H1 (cell line): ENCODE results near the gene FHOD1. TPM values are rescaled to one million over a fixed set of nuclear protein-coding genes. Genes with fewer than 3 reads are reported as not detected.

Experiments
- CTCF ChIA-PET: fragments of 300-600 bp; sonication (Branson Sonifier 250); formaldehyde crosslinking; loops from one replicate; lab custom pipeline; 2021; ENCODE audit not compliant: partially characterized antibody; lab: Charles Lee
- POLR2A ChIA-PET: fragments of 300-600 bp; sonication (Branson Sonifier 250); formaldehyde crosslinking; loops from one replicate; lab custom pipeline; 2021; ENCODE audit warnings: inconsistent platforms; ENCODE audit not compliant: partially characterized antibody; lab: Charles Lee
- DNase-seq, 2 experiments: peaks; one replicate each; pipeline versions ENCODE4 v3.0.0 to v3.0.0-alpha.2; 2010 to 2022; ENCODE audit warnings: low spot score in 2 of 2, low read depth in 1 of 2, mixed read lengths in 1 of 2
- FAIRE-seq: peaks from 2 replicates; lab custom pipeline; 2011; peaks lifted over from hg19 to GRCh38; lab: Jason Lieb, UNC
- H2AFZ ChIP-seq: 2 replicates; pipeline ENCODE4 v1.8.1; 2012; ENCODE audit warnings: low read length, inconsistent platforms
- H2AK5ac ChIP-seq: 2 replicates; pipeline ENCODE4 v1.6.1; 2013; ENCODE audit warnings: low read depth, low read length
- H2BK120ac ChIP-seq: replicated peaks from 2 replicates; pipeline ENCODE3; 2013; ENCODE audit warnings: low read depth, low read length, inconsistent platforms
- H2BK12ac ChIP-seq: 2 replicates; pipeline ENCODE4 v1.6.1; 2013; ENCODE audit warnings: low read depth, low read length
- H2BK15ac ChIP-seq: 2 replicates; pipeline ENCODE4 v1.6.1; 2013; ENCODE audit warnings: low read length
- H2BK20ac ChIP-seq: 2 replicates; pipeline ENCODE4 v1.6.1; 2013; ENCODE audit warnings: low read length
- H2BK5ac ChIP-seq: 2 replicates; pipeline ENCODE4 v1.6.1; 2013; ENCODE audit warnings: low read depth, low read length
- H3K14ac ChIP-seq: 2 replicates; pipeline ENCODE4 v1.6.1; 2013; ENCODE audit warnings: inconsistent platforms; ENCODE audit not compliant: insufficient read length
- H3K18ac ChIP-seq: 2 replicates; pipeline ENCODE4 v1.6.1; 2013; ENCODE audit warnings: low read length; ENCODE audit errors: extremely low read depth
- H3K23ac ChIP-seq: 2 replicates; pipeline ENCODE4 v1.6.1; 2013; ENCODE audit warnings: inconsistent platforms; ENCODE audit not compliant: insufficient read length
- H3K23me2 ChIP-seq: 2 replicates; pipeline ENCODE4 v1.6.1; 2013; ENCODE audit warnings: low read depth, low read length
- H3K27ac ChIP-seq: 2 replicates; pipeline ENCODE4 v1.6.1; 2011; ENCODE audit warnings: low read depth, low read length, inconsistent platforms
- H3K27me3 ChIP-seq, 4 experiments: replicated peaks in 1 of 4; 1 replicate in 1 of 4; 2 replicates in 3 of 4; pipeline versions ENCODE4 v1.6.1 to v1.8.1; 2011 to 2013; ENCODE audit warnings: low read length in 3 of 4, mild to moderate bottlenecking in 3 of 4, inconsistent platforms in 2 of 4, mixed read lengths in 2 of 4, moderate library complexity in 1 of 4; ENCODE audit not compliant: control insufficient read depth in 3 of 4, insufficient read depth in 3 of 4; ENCODE audit errors: extremely low read depth in 1 of 4
- H3K36me3 ChIP-seq, 4 experiments: 2 replicates each; pipeline versions ENCODE4 v1.6.1 to v1.8.1; 2011 to 2013; ENCODE audit warnings: mild to moderate bottlenecking in 4 of 4, low read length in 3 of 4, moderate library complexity in 2 of 4, control low read depth in 1 of 4, inconsistent platforms in 1 of 4; ENCODE audit not compliant: insufficient read depth in 4 of 4, control insufficient read depth in 2 of 4
- H3K4ac ChIP-seq: replicated peaks from 2 replicates; pipeline ENCODE3; 2013; ENCODE audit warnings: low read length, low read depth, mixed read lengths, inconsistent platforms; ENCODE audit not compliant: insufficient read length
- H3K4me1 ChIP-seq, 4 experiments: replicated peaks in 1 of 4; 1 replicate in 1 of 4; 2 replicates in 3 of 4; pipeline versions ENCODE4 v1.6.1 to v1.8.1; 2011 to 2013; ENCODE audit warnings: low read length in 3 of 4, inconsistent platforms in 2 of 4, mixed read lengths in 1 of 4; ENCODE audit not compliant: insufficient read depth in 4 of 4, control insufficient read depth in 3 of 4
- H3K4me2 ChIP-seq, 2 experiments: 2 replicates each; pipeline versions ENCODE4 v1.6.1 to v1.8.1; 2011 to 2013; ENCODE audit warnings: low read depth in 2 of 2, low read length in 2 of 2, control low read depth in 1 of 2, inconsistent platforms in 1 of 2, mild to moderate bottlenecking in 1 of 2; ENCODE audit not compliant: insufficient read depth in 1 of 2
- H3K4me3 ChIP-seq, 4 experiments: fragments of 200-600, 300-600 bp in 1 of 4; sonication (generic), shearing (Covaris generic), sonication (Bioruptor Twin) in 1 of 4; 2 replicates each; pipeline versions ENCODE4 v1.5.1 to v1.8.1; 2011 to 2016; ENCODE audit warnings: low read length in 4 of 4, low read depth in 3 of 4, control low read depth in 2 of 4, inconsistent platforms in 2 of 4, mild to moderate bottlenecking in 2 of 4, mixed read lengths in 1 of 4, moderate library complexity in 1 of 4; ENCODE audit not compliant: insufficient read depth in 2 of 4; ENCODE audit errors: extremely low read depth in 1 of 4
- H3K56ac ChIP-seq: replicated peaks from 2 replicates; pipeline ENCODE3; 2013; ENCODE audit warnings: low read depth, mild to moderate bottlenecking, mixed read lengths, low read length, inconsistent platforms; ENCODE audit not compliant: insufficient read length
- H3K79me1 ChIP-seq: 2 replicates; pipeline ENCODE4 v1.6.1; 2013; ENCODE audit warnings: low read depth, low read length, control low read depth
- H3K79me2 ChIP-seq, 2 experiments: 2 replicates each; pipeline versions ENCODE4 v1.6.1 to v1.8.1; 2012 to 2013; ENCODE audit warnings: low read length in 2 of 2, mild to moderate bottlenecking in 2 of 2, inconsistent platforms in 1 of 2; ENCODE audit not compliant: insufficient read depth in 2 of 2, control insufficient read depth in 1 of 2
- H3K9ac ChIP-seq, 4 experiments: replicated peaks in 1 of 4; 1 replicate in 1 of 4; 2 replicates in 3 of 4; pipeline versions ENCODE4 v1.6.1 to v1.8.1; 2011 to 2013; ENCODE audit warnings: low read depth in 3 of 4, low read length in 3 of 4, control low read depth in 2 of 4, mild to moderate bottlenecking in 2 of 4, moderate library complexity in 2 of 4, inconsistent platforms in 1 of 4; ENCODE audit errors: extremely low read depth in 1 of 4
- H3K9me3 ChIP-seq, 2 experiments: 2 replicates each; pipeline versions ENCODE4 v1.6.1 to v1.8.1; 2012 to 2013; ENCODE audit warnings: mild to moderate bottlenecking in 2 of 2, moderate library complexity in 2 of 2, control low read depth in 1 of 2, inconsistent platforms in 1 of 2, low read depth in 1 of 2, low read length in 1 of 2, mixed read lengths in 1 of 2; ENCODE audit not compliant: insufficient read depth in 2 of 2
- H4K20me1 ChIP-seq, 2 experiments: replicated peaks in 1 of 2; 2 replicates each; pipeline versions ENCODE3 to v1.8.1; 2011 to 2013; ENCODE audit warnings: inconsistent platforms in 2 of 2, low read length in 2 of 2, mild to moderate bottlenecking in 1 of 2; ENCODE audit not compliant: insufficient read depth in 2 of 2, control insufficient read depth in 1 of 2
- H4K5ac ChIP-seq: 2 replicates; pipeline ENCODE4 v1.6.1; 2013; ENCODE audit warnings: low read length, low read depth, mixed read lengths, inconsistent platforms; ENCODE audit not compliant: insufficient read length
- H4K8ac ChIP-seq: 2 replicates; pipeline ENCODE4 v1.8.0; 2013; ENCODE audit warnings: mild to moderate bottlenecking, moderate library complexity, low read length, inconsistent platforms; ENCODE audit not compliant: insufficient read depth; ENCODE audit errors: extremely low read depth
- H4K91ac ChIP-seq: replicated peaks from 2 replicates; pipeline ENCODE3; 2013; ENCODE audit warnings: low read length, mixed read lengths, inconsistent platforms; ENCODE audit not compliant: insufficient read length
- BACH1 ChIP-seq: IDR thresholded peaks from 2 replicates; pipeline ENCODE4 v1.6.1; 2012; ENCODE audit warnings: low read length, improper control_type of control experiment
- BRCA1 ChIP-seq: IDR thresholded peaks from 2 replicates; pipeline ENCODE4 v1.6.1; 2012; ENCODE audit warnings: low read depth, low read length, improper control_type of control experiment
- CHD2 ChIP-seq: IDR thresholded peaks from 2 replicates; pipeline ENCODE4 v1.6.1; 2012; ENCODE audit warnings: low read length, improper control_type of control experiment
- CREB1 ChIP-seq: IDR thresholded peaks from 2 replicates; pipeline ENCODE4 v1.6.1; 2012; ENCODE audit warnings: inconsistent platforms
- JUN ChIP-seq: IDR thresholded peaks from 2 replicates; pipeline ENCODE4 v1.6.1; 2011; ENCODE audit warnings: low read depth, mild to moderate bottlenecking, improper control_type of control experiment, low read length
- JUND ChIP-seq: IDR thresholded peaks from 2 replicates; pipeline ENCODE4 v1.6.1; 2011; ENCODE audit warnings: mild to moderate bottlenecking, improper control_type of control experiment, low read length
- POLR2A ChIP-seq, 2 experiments: IDR thresholded peaks; 1 replicate in 1 of 2; 2 replicates in 1 of 2; pipeline ENCODE4 v1.6.1; 2011; ENCODE audit warnings: low read depth in 2 of 2, low read length in 2 of 2, mild to moderate bottlenecking in 2 of 2; ENCODE audit errors: control extremely low read depth in 1 of 2
- SIN3A ChIP-seq, 2 experiments: IDR thresholded peaks in 1 of 2; conservative IDR thresholded peaks in 1 of 2; 2 replicates each; pipeline ENCODE4 v1.6.1; 2011 to 2012; ENCODE audit warnings: low read length in 2 of 2, improper control_type of control experiment in 1 of 2, low read depth in 1 of 2, mild to moderate bottlenecking in 1 of 2
- SIX5 ChIP-seq: IDR thresholded peaks from 2 replicates; pipeline ENCODE4 v1.6.1; 2011; ENCODE audit warnings: mild to moderate bottlenecking, low read depth, low read length
- SRF ChIP-seq: IDR thresholded peaks from 2 replicates; pipeline ENCODE4 v1.6.1; 2011; ENCODE audit warnings: mild to moderate bottlenecking, low read depth, low read length, moderate library complexity
- TAF1 ChIP-seq: IDR thresholded peaks from 2 replicates; pipeline ENCODE4 v1.6.1; 2011; ENCODE audit warnings: mild to moderate bottlenecking, low read depth, low read length
- TCF12 ChIP-seq: IDR thresholded peaks from 2 replicates; pipeline ENCODE4 v1.6.1; 2011; ENCODE audit warnings: low read depth, mild to moderate bottlenecking, low read length
- WGBS, 2 experiments: shearing (Covaris generic) in 1 of 2; methylation state at CpG; one replicate each; pipeline versions ENCODE4 v1.1.6 to v1.1.7; 2013 to 2015; ENCODE audit warnings: low lambda C conversion rate in 2 of 2, mixed read lengths in 2 of 2, inconsistent platforms in 1 of 2, low coverage in 1 of 2, missing lambda C conversion rate in 1 of 2; ENCODE audit not compliant: insufficient replicate concordance in 2 of 2, insufficient coverage in 1 of 2, insufficient read length in 1 of 2; ENCODE audit errors: extremely low coverage in 1 of 2, missing lambda C conversion rate in 1 of 2; 5-methylcytosine and 5-hydroxymethylcytosine counted together
- polyA plus RNA-seq, 7 experiments: library from polyadenylated mRNA; depleted of rRNA in 3 of 7; stranded (reverse) in 5 of 7; unstranded in 2 of 7; fragments of >200 nt in 5 of 7; fragments of 200-250 nt in 2 of 7; gene quantifications; 1 replicate in 5 of 7; 2 replicates in 1 of 7; 4 replicates in 1 of 7; pipeline versions ENCODE4 v1.2.1 to v1.2.3, GENCODE V29; 2011 to 2013; ENCODE audit warnings: missing spikeins in 2 of 7, mixed read lengths in 2 of 7
- total RNA-seq: library from RNA; stranded (reverse); fragmentation: NEBNext Ultra II Directional; extraction: Animal tissue kit (Norgen Biotek cat#: 25700); gene quantifications from 2 replicates; pipeline ENCODE4 v1.2.1, GENCODE V29; 2021

FHOD1 gene
- total and polyA plus RNA-seq, 2 of the 8 experiments (the other 6 are each of a cell fraction or from before 2014, with no cell fraction given), result 31.3 to 60.7 TPM

- H3K4me3 ChIP-seq, result no peak overlapping the region
- no peak overlapping the region for H4K5ac ChIP-seq
- peaks cover 4 to 21% of the 10 kb centered on the region in 2 experiments for H4K20me1 ChIP-seq
- CTCF ChIA-PET, result interaction anchor here (1.2 to 9.3 kb wide), 4 partner anchors 9 to 230 kb away, joined by 3 to 151 read pairs (median 42); partner anchors contain the start of genes CES3, ELMO3 and NOL3
- H2BK5ac ChIP-seq, result no peak overlapping the region
- peaks cover 6 to 21% (median 14%) of the 10 kb centered on the region in 4 experiments; a peak in 6 of 8 replicates for H3K36me3 ChIP-seq
- H2BK12ac ChIP-seq, result peak overlapping the region; percentile 70; the same call in 1 of the 2 replicates
- H3K9ac ChIP-seq, result no peak overlapping the region
- H4K91ac ChIP-seq, result no peak overlapping the region
- no peaks in the 10 kb centered on the region for H3K9me3 ChIP-seq
- H3K79me2 ChIP-seq, result peaks cover 8 to 17% of the 10 kb centered on the region in 2 experiments
- H3K4ac ChIP-seq, result no peak overlapping the region
- peaks cover 7% of the 10 kb centered on the region for H3K23me2 ChIP-seq
- H3K27ac ChIP-seq, result no peak overlapping the region
- H3K56ac ChIP-seq, result no peak overlapping the region
- H2AFZ ChIP-seq, result no peak overlapping the region
- H3K4me1 ChIP-seq, result peaks cover 0 to 14% (median 2%) of the 10 kb centered on the region in 4 experiments; a peak in 4 of 7 replicates
- no peak overlapping the region for H3K23ac ChIP-seq
- H3K18ac ChIP-seq, result no peak overlapping the region
- 0 out of 2 replicates have a peak overlapping the region, but pooled peaks have one; percentile 12 for H2BK15ac ChIP-seq
- peaks cover 0 to 14% (median 7%) of the 10 kb centered on the region in 4 experiments; a peak in 5 of 7 replicates for H3K27me3 ChIP-seq
- POLR2A ChIA-PET, result interaction anchor here (0.7 to 1.3 kb wide), 4 partner anchors 7 to 54 kb away, joined by 3 to 4 read pairs (median 3); partner anchors contain the start of gene ELMO3
- DNase-seq, result no peak
- 91% methylated on average over 13 of the region's 13 CpGs; no CpG with 5 or more reads in 1 of the 2 experiments for WGBS, 2 experiments
- 0 out of 2 replicates have a peak overlapping the region, but pooled peaks have one; percentile 61 for H2BK20ac ChIP-seq
- H4K8ac ChIP-seq, result peak overlapping the region; percentile 12; the same call in 1 of the 2 replicates
- H2AK5ac ChIP-seq, result no peak overlapping the region
- H3K4me2 ChIP-seq, result peak overlapping the region in 1 of 2 experiments; percentile 93; a peak in 1 of 4 replicates
- no peak for FAIRE-seq
- H3K79me1 ChIP-seq, result peaks cover 10% of the 10 kb centered on the region
- no peak overlapping the region for H2BK120ac ChIP-seq
- H3K14ac ChIP-seq, result no peak overlapping the region
- TF ChIP-seq JUND, result no peak
- no peak for TF ChIP-seq SRF
- TF ChIP-seq TCF12, result no peak
- no peak for TF ChIP-seq CHD2
- TF ChIP-seq SIX5, result no peak
- TF ChIP-seq BACH1, result no peak
- no peak for TF ChIP-seq CREB1
- TF ChIP-seq BRCA1, result no peak
- no peak for TF ChIP-seq TAF1
- TF ChIP-seq POLR2A (IDR thresholded peaks at IDR 0.05; ENCODE audit: control extremely low read depth in 1 of 2, low read depth in 2 of 2, low read length in 2 of 2), result no peak
- TF ChIP-seq SIN3A (conservative IDR thresholded peaks at IDR 0.05 in 1 of 2, IDR thresholded peaks at IDR 0.05 in 1 of 2; ENCODE audit: low read depth in 1 of 2, low read length in 2 of 2), result no peak
- TF ChIP-seq JUN, result no peak
Observed at GRCh38 chr16:67190448-67191399, 56.6 kb downstream of the FHOD1 start.
